CD4-positive, CD25-positive, alpha-beta regulatory T cell (primary cell): ENCODE data around the gene NFIX. TPM values are rescaled to one million over a fixed set of nuclear protein-coding genes. Genes with fewer than 3 reads are reported as not detected.

Source experiments
- ATAC-seq, 2 donors: fragments of 150-1000 bp; cut with Tn5 transposase; one replicate each; pipeline ENCODE4 v1.10.0; 2021; ENCODE audit warnings: low read depth in 2 of 2, moderate number of reproducible peaks in 2 of 2, moderate library complexity in 1 of 2
- DNase-seq, 3 donors: peaks; one replicate each; pipeline versions ENCODE4 v3.0.0 to v3.0.0-alpha.2; 2012 to 2022; ENCODE audit warnings: mixed read lengths in 1 of 3
- H3K27ac ChIP-seq: one replicate; pipeline ENCODE4 v1.7.0; 2013; ENCODE audit warnings: mild to moderate bottlenecking, low read length; ENCODE audit not compliant: insufficient read depth, poor library complexity, severe bottlenecking
- H3K27me3 ChIP-seq: one replicate; pipeline ENCODE4 v1.7.0; 2013; ENCODE audit warnings: low read length; ENCODE audit not compliant: control insufficient read depth, insufficient read depth
- H3K36me3 ChIP-seq: one replicate; pipeline ENCODE4 v1.7.0; 2013; ENCODE audit warnings: mild to moderate bottlenecking, low read length, moderate library complexity; ENCODE audit not compliant: control insufficient read depth, insufficient read depth
- H3K4me1 ChIP-seq: 2 replicates; pipeline ENCODE4 v1.7.0; 2013; ENCODE audit warnings: mild to moderate bottlenecking, low read length; ENCODE audit not compliant: insufficient read depth, control insufficient read depth, poor library complexity, severe bottlenecking
- H3K4me3 ChIP-seq: one replicate; pipeline ENCODE4 v1.7.0; 2013; ENCODE audit warnings: low read depth, mild to moderate bottlenecking, low read length, moderate library complexity
- H3K9me3 ChIP-seq, 2 experiments: 1 replicate in 1 of 2; 2 replicates in 1 of 2; pipeline ENCODE4 v1.7.0; 2013; ENCODE audit warnings: low read length in 2 of 2, mild to moderate bottlenecking in 1 of 2, moderate library complexity in 1 of 2; ENCODE audit not compliant: control insufficient read depth in 2 of 2
- H3K27ac Mint-ChIP-seq, 3 donors: one replicate each; pipeline ENCODE4 v1.8.0; 2020 to 2022; ENCODE audit warnings: mild to moderate bottlenecking in 3 of 3, mixed read lengths in 3 of 3, moderate library complexity in 2 of 3
- H3K27me3 Mint-ChIP-seq: one replicate; pipeline ENCODE4 v1.8.0; 2022; ENCODE audit warnings: mild to moderate bottlenecking, mixed read lengths
- H3K36me3 Mint-ChIP-seq: one replicate; pipeline ENCODE4 v1.8.0; 2020; ENCODE audit warnings: mixed read lengths
- H3K4me1 Mint-ChIP-seq, 4 donors: one replicate each; pipeline ENCODE4 v1.8.0; 2020 to 2022; ENCODE audit warnings: mixed read lengths in 4 of 4, mild to moderate bottlenecking in 1 of 4
- H3K4me3 Mint-ChIP-seq, 4 donors: one replicate each; pipeline ENCODE4 v1.8.0; 2020 to 2022; ENCODE audit warnings: mild to moderate bottlenecking in 4 of 4, mixed read lengths in 4 of 4, moderate library complexity in 3 of 4
- H3K9me3 Mint-ChIP-seq, 7 donors: one replicate each; pipeline ENCODE4 v1.8.0; 2020 to 2022; ENCODE audit warnings: mixed read lengths in 7 of 7, mild to moderate bottlenecking in 3 of 7, moderate library complexity in 2 of 7
- polyA plus RNA-seq, 4 donors: library from polyadenylated mRNA; unstranded; fragments of 300-500 nt; fragmentation: Illumina TruSeq; gene quantifications; one replicate each; pipeline ENCODE4 v1.2.3, GENCODE V29; 2021
- total RNA-seq: library from RNA; stranded (reverse); gene quantifications from one replicate; pipeline ENCODE4 v1.2.3, GENCODE V29; 2022

NFIX gene
- total and polyA plus RNA-seq, 5 donors from 2014 or later: 0.15 to 1.2 TPM; not detected in 3

DNA sequence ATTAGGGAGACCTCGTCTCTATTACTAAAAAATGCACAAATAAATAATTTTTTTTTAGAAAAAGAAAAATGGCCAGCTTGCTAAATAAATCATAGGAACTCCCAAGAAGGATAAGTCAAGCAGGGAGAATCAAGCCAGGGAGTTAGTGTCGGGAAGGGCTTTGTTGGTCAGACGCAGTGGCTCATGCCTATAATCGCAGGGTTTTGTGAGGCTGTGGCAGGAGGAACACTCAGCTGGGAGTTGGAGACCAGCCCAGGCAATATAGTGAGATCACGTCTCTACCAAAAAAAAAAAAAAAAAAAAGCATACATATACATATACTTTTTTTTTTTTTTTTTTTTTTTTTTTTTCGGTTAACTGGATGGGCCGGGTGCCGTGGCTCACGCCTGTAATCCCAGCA lies 131.8 kb downstream of the NFIX start:
- Mint-ChIP-seq H3K4me1 (peaks cover 0 to 38% (median 22%) of the 10 kb centered on the region in 4 donors), H3K36me3 (no peaks in the 10 kb centered on the region), H3K27ac (no peak overlapping the region), H3K9me3 (no peaks in the 10 kb centered on the region), H3K27me3 (no peaks in the 10 kb centered on the region), H3K4me3 (peak overlapping the region in 1 of 4 donors; percentile 54)
- no peak overlapping the region for H3K27ac ChIP-seq
- no peaks in the 10 kb centered on the region for H3K36me3 ChIP-seq
- no peaks in the 10 kb centered on the region for H3K27me3 ChIP-seq
- no peak overlapping the region for H3K4me3 ChIP-seq
- H3K9me3 ChIP-seq: no peaks in the 10 kb centered on the region
- DNase-seq: no peak
- H3K4me1 ChIP-seq: peaks cover 5% of the 10 kb centered on the region
- ATAC-seq: no peak

DNA sequence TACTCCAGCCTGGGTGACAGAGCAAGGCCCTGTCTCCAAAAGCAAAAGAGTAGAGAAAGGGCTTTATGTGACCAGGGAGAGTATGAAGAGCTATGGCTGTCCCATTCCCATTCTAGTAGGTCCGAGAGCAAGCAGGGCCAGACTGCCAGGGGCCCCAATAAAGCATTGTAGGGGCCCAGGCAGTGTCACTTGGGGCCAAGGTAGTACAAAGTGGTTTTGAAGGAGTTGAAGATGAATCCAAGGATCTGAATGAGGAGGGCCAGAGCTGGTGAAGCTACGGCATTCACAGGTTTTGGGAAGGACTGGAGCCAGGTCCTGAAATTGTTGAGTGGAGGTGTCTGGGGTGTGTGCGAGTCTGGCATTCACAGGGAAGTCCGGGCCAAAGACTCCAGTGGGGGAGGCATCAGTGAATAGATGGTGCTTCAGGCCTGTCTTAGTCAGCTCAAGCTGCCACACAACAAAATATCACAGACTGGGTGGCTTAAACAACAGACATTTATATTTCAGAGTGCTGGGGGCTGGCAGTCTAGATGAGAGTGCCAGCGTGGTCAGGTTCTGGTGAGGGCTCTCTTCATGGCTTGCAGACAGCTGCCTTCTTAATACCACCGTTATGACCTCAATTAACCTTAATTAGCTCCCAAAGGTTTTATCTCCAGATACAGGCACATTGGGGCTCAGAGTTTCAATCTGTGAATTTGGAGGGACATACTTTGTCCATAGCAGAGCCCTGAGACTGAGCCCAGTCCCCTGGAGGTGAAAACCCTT lies 132.7 kb downstream of the NFIX start:
- peaks cover 6 to 38% (median 24%) of the 10 kb centered on the region in 4 donors for H3K4me1 Mint-ChIP-seq
- Histone ChIP-seq H3K9me3 (no peaks in the 10 kb centered on the region), H3K36me3 (no peaks in the 10 kb centered on the region), H3K4me3 (no peak overlapping the region), H3K27me3 (no peaks in the 10 kb centered on the region), H3K27ac (no peak overlapping the region), H3K4me1 (peaks cover 15% of the 10 kb centered on the region)
- no peak for ATAC-seq
- no peak overlapping the region for H3K4me3 Mint-ChIP-seq
- peak overlapping the region in 2 of 3 donors; percentile 67 to 82 for H3K27ac Mint-ChIP-seq
- DNase-seq: no peak
- no peaks in the 10 kb centered on the region for H3K27me3 Mint-ChIP-seq
- no peaks in the 10 kb centered on the region for H3K36me3 Mint-ChIP-seq
- no peaks in the 10 kb centered on the region for H3K9me3 Mint-ChIP-seq

DNA sequence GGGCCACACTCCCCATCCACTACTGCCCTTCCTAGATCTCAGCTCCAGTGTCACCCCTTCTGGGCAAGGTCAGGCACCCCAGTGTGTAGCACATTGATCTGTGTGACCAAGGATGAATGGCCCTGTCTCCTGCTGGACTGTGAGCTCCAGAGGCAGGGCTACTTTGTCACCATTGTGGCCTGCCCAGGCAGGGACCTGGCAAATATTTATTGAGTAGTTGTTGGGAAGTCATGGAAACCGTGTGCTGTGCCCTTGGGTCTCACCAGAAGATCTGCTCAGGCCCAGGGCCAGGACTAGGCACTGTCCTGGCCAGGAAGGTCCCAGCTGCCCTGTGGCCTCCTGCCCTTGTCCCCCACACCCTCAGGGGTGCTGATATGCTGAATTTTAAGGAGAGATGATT lies 133.3 kb downstream of the NFIX start:
- Histone ChIP-seq H3K9me3 (no peaks in the 10 kb centered on the region), H3K27ac (no peak overlapping the region), H3K4me1 (peaks cover 20% of the 10 kb centered on the region), H3K27me3 (no peaks in the 10 kb centered on the region), H3K36me3 (no peaks in the 10 kb centered on the region), H3K4me3 (no peak overlapping the region)
- no peak for DNase-seq
- ATAC-seq: no peak
- no peaks in the 10 kb centered on the region for H3K27me3 Mint-ChIP-seq
- H3K4me3 Mint-ChIP-seq: no peak overlapping the region
- peaks cover 6 to 41% (median 26%) of the 10 kb centered on the region in 4 donors for H3K4me1 Mint-ChIP-seq
- no peaks in the 10 kb centered on the region for H3K36me3 Mint-ChIP-seq
- H3K27ac Mint-ChIP-seq: no peak overlapping the region
- no peaks in the 10 kb centered on the region for H3K9me3 Mint-ChIP-seq

DNA sequence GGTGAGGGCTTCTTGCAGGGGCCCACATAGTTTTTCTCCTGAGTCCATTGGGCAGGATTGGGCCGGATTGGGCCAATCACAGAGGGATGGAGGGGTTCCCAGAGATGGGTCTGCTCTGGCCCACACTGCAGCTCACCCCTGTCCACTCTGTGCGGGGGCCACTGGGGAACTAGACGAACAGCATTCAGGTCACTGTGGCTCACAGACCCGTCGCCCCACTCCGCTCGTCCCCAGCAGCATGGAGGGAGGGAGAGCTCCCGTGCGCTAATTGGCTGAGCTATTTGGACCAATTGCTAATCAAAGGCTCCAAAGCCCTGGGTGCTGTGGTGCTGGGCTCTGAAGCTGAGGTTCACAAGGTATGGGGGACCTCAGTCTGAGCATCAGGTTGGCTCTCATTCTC lies 134.1 kb downstream of the NFIX start:
- no peaks in the 10 kb centered on the region for H3K9me3 Mint-ChIP-seq
- H3K4me1 Mint-ChIP-seq: peaks cover 6 to 40% (median 24%) of the 10 kb centered on the region in 4 donors
- Histone ChIP-seq H3K4me3 (no peak overlapping the region), H3K27ac (no peak overlapping the region), H3K9me3 (no peaks in the 10 kb centered on the region), H3K27me3 (no peaks in the 10 kb centered on the region), H3K36me3 (no peaks in the 10 kb centered on the region), H3K4me1 (peaks cover 20% of the 10 kb centered on the region)
- no peak overlapping the region for H3K4me3 Mint-ChIP-seq
- DNase-seq (no peak), ATAC-seq (no peak)
- peak overlapping the region in 1 of 3 donors; percentile 9 for H3K27ac Mint-ChIP-seq
- H3K36me3 Mint-ChIP-seq: no peaks in the 10 kb centered on the region
- no peaks in the 10 kb centered on the region for H3K27me3 Mint-ChIP-seq

DNA sequence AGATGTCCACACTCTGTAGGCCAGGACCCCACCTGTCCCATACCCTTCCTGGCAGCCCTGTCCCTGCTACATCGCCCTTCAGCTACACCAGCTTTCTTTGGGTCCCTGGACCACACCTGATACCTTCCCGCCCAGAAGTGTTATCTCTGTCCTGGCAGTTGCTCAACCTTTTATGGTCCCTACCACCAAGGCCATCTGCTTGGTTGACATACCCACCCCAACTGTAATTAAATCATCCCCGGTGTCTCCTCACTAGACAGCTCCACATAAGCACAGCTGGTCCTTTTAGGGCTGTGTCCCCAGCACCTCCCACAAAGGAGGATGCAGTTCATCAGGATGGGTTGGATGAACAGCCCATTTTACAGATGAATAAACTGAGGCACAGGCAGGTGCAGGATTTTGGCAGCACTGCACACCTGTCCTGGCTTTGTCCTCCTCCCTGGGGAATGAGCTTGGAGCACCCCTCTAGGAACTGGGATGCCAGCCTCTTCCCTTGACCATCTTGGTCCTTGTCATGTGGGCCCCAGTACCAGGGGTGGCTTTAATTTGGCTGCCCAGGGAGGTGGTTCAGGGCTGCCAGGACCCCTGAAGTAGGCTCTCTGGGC lies 135.7 kb downstream of the NFIX start:
- no peaks in the 10 kb centered on the region for H3K36me3 Mint-ChIP-seq
- Histone ChIP-seq H3K9me3 (no peaks in the 10 kb centered on the region), H3K4me1 (peaks cover 20% of the 10 kb centered on the region), H3K36me3 (peaks cover 3% of the 10 kb centered on the region), H3K27me3 (no peaks in the 10 kb centered on the region), H3K4me3 (no peak overlapping the region), H3K27ac (no peak overlapping the region)
- H3K27me3 Mint-ChIP-seq: no peaks in the 10 kb centered on the region
- H3K27ac Mint-ChIP-seq: peak overlapping the region in 2 of 3 donors; percentile 27 to 69
- DNase-seq (no peak), ATAC-seq (no peak)
- peaks cover 6 to 37% (median 24%) of the 10 kb centered on the region in 4 donors for H3K4me1 Mint-ChIP-seq
- H3K4me3 Mint-ChIP-seq: no peak overlapping the region
- H3K9me3 Mint-ChIP-seq: no peaks in the 10 kb centered on the region

DNA sequence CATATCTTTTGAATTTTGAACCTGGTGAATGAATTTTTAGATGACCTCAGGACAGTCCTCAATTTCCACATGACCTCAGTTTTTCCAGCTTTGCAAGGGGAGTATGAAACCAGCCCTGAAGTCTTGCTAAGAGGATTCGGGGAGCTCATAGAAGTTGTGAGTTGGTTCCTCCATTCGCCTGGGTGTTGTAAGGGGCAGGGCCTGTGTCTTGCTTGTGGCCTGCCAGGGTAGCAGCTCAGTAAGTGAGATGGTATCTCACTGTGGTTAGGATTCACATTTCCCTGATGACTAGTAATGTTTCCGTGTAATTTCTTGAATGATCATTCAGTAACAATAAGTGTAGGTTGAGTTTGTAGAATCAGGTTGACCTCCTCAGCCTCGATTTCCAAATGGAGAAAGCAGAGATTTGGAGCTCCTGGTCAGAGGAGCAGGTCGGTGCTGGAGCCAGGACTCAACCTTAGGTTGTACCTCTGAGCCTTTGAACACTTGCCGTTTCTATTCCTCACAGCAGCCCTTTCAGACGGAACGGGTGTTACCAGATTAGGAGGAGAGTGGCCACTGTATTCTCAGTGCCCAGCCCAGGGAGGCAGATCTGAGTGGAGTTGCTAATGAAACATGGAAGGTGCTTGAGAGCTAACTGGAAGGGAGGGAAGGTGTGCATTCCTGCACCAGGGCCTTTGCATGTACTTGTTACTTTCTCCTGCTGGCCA lies 137.4 kb downstream of the NFIX start:
- peaks cover 12% of the 10 kb centered on the region for H3K36me3 ChIP-seq
- Mint-ChIP-seq H3K9me3 (no peaks in the 10 kb centered on the region), H3K27me3 (no peaks in the 10 kb centered on the region), H3K4me3 (peak overlapping the region; percentile 37 to 69 (median 48)), H3K36me3 (peaks cover 4% of the 10 kb centered on the region), H3K27ac (peak overlapping the region; percentile 83 to 92 (median 92)), H3K4me1 (peaks cover 6 to 37% (median 23%) of the 10 kb centered on the region in 4 donors)
- H3K4me1 ChIP-seq: peaks cover 20% of the 10 kb centered on the region
- H3K27me3 ChIP-seq: no peaks in the 10 kb centered on the region
- peak; percentile 90 for ATAC-seq
- no peaks in the 10 kb centered on the region for H3K9me3 ChIP-seq
- H3K4me3 ChIP-seq: peak overlapping the region; percentile 44
- peak in 2 of 3 donors; percentile 45 to 73 for DNase-seq
- peak overlapping the region; percentile 56 for H3K27ac ChIP-seq

DNA sequence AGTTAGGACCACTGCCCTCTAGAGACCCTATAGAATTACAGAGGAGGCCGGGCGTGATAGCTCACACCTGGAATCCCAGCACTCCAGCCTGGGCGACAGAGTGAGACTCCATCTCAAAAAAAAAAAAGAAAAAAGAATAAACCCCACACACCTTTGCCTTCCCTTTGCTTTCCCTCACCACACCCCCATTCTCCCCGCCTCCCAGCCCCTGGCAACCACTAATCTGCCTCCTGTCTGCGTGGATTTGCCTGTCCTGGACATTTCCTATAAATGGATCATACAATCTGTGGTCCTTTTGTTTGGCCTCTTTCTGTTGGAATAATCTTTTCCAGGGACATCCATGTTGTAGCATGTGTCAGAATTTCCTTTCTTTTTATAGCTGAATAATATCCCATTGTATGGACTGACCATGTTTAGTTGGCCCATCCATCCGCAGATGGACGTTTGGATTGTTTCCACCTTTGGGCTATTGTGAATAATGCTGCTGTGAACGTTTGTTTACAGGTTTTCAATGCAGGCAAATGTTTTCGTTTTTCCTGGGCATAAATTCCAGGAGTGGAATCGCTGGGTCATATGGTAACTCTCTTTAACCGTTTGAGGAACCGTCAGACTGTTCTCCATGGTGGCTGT lies 138.1 kb downstream of the NFIX start:
- H3K4me1 ChIP-seq: peaks cover 20% of the 10 kb centered on the region
- no peak overlapping the region for H3K27ac ChIP-seq
- Mint-ChIP-seq H3K4me3 (peak overlapping the region in 1 of 4 donors; percentile 44), H3K27ac (peak overlapping the region in 2 of 3 donors; percentile 83 to 92), H3K9me3 (no peaks in the 10 kb centered on the region), H3K27me3 (no peaks in the 10 kb centered on the region), H3K36me3 (peaks cover 8% of the 10 kb centered on the region), H3K4me1 (peaks cover 6 to 31% (median 19%) of the 10 kb centered on the region in 4 donors)
- DNase-seq (no peak), ATAC-seq (no peak)
- H3K36me3 ChIP-seq: peaks cover 19% of the 10 kb centered on the region
- H3K27me3 ChIP-seq: no peaks in the 10 kb centered on the region
- no peaks in the 10 kb centered on the region for H3K9me3 ChIP-seq
- no peak overlapping the region for H3K4me3 ChIP-seq
